HEK293 (cell line): Measurements from ENCODE around the gene AFF1.

Source experiments
- CTCF ChIA-PET: fragments of 350-600 bp; formaldehyde crosslinking; extraction: SDS; loops from one replicate; lab custom pipeline; 2021; ENCODE audit warnings: antibody characterized with exemption; lab: Yijun Ruan, JAX
- POLR2A ChIA-PET: fragments of 300-600 bp; formaldehyde crosslinking; extraction: SDS; loops from one replicate; lab custom pipeline; 2020; ENCODE audit warnings: antibody characterized with exemption, inconsistent platforms; lab: Yijun Ruan, JAX
- H3K27ac ChIP-seq: fragments of 200-500 bp; sonication (Bioruptor generic); 2 replicates; pipeline ENCODE4 v1.5.1; 2014; ENCODE audit warnings: low read depth, low read length, control low read depth, inconsistent platforms; ENCODE audit errors: extremely low read depth
- H3K36me3 ChIP-seq, 2 experiments: fragments of 200-500 bp in 1 of 2; sonication (Bioruptor generic) in 1 of 2; 1 replicate in 1 of 2; 2 replicates in 1 of 2; pipeline ENCODE4 v1.5.1; 2014 to 2017; ENCODE audit warnings: inconsistent platforms in 2 of 2, low read length in 2 of 2; ENCODE audit not compliant: control insufficient read depth in 2 of 2, insufficient read depth in 1 of 2
- H3K4me1 ChIP-seq: fragments of 200-500 bp; sonication (Bioruptor generic); 2 replicates; pipeline ENCODE4 v1.5.1; 2014; ENCODE audit warnings: mild to moderate bottlenecking, low read length, inconsistent platforms; ENCODE audit not compliant: control insufficient read depth, insufficient read depth
- H3K4me3 ChIP-seq: 2 replicates; pipeline ENCODE4 v1.5.1; 2011; ENCODE audit warnings: low read depth, mild to moderate bottlenecking, control low read depth, low read length, moderate library complexity
- H3K9me3 ChIP-seq: fragments of 200-500 bp; sonication (Bioruptor generic); 2 replicates; pipeline ENCODE4 v1.5.1; 2014; ENCODE audit warnings: low read depth, low read length, inconsistent platforms; ENCODE audit not compliant: control insufficient read depth, insufficient read depth
- GLI2 ChIP-seq: fragments of 450-650 bp; formaldehyde crosslinking; IDR thresholded peaks from 2 replicates; pipeline ENCODE4; 2017; ENCODE audit warnings: missing biosample characterization, missing genetic modification characterization, low read depth, borderline replicate concordance
- RBAK ChIP-seq: fragments of 450-650 bp; formaldehyde crosslinking; IDR thresholded peaks from 2 replicates; pipeline ENCODE4 v1.5.1; 2016; ENCODE audit warnings: missing biosample characterization, missing genetic modification characterization
- SP7 ChIP-seq: fragments of 450-650 bp; formaldehyde crosslinking; IDR thresholded peaks from 2 replicates; pipeline ENCODE4 v1.5.1; 2016; ENCODE audit warnings: missing biosample characterization, missing genetic modification characterization
- ZBTB21 ChIP-seq: fragments of 450-650 bp; formaldehyde crosslinking; IDR thresholded peaks from 2 replicates; pipeline ENCODE4 v1.5.1; 2017; ENCODE audit warnings: missing biosample characterization, missing genetic modification characterization
- ZFP3 ChIP-seq: fragments of 450-650 bp; formaldehyde crosslinking; IDR thresholded peaks from 2 replicates; pipeline ENCODE4 v1.5.1; 2016; ENCODE audit warnings: low read depth, missing biosample characterization, missing genetic modification characterization
- ZNF132 ChIP-seq: fragments of 450-650 bp; formaldehyde crosslinking; IDR thresholded peaks from 2 replicates; pipeline ENCODE4 v1.5.1; 2017; ENCODE audit warnings: missing biosample characterization, missing genetic modification characterization, borderline replicate concordance
- ZNF140 ChIP-seq: fragments of 450-650 bp; formaldehyde crosslinking; IDR thresholded peaks from 2 replicates; pipeline ENCODE4 v1.5.1; 2016; ENCODE audit warnings: missing biosample characterization, missing genetic modification characterization
- ZNF169 ChIP-seq: fragments of 450-650 bp; formaldehyde crosslinking; IDR thresholded peaks from 2 replicates; pipeline ENCODE4 v1.5.1; 2016; ENCODE audit warnings: missing biosample characterization, missing genetic modification characterization
- ZNF248 ChIP-seq: fragments of 450-650 bp; formaldehyde crosslinking; IDR thresholded peaks from 2 replicates; pipeline ENCODE4 v1.5.1; 2017; ENCODE audit warnings: missing biosample characterization, missing genetic modification characterization
- ZNF37A ChIP-seq: fragments of 450-650 bp; IDR thresholded peaks from 2 replicates; pipeline ENCODE4 v1.5.1; 2018; ENCODE audit warnings: missing biosample characterization, missing genetic modification characterization
- ZNF48 ChIP-seq: fragments of 450-650 bp; formaldehyde crosslinking; IDR thresholded peaks from 2 replicates; pipeline ENCODE4 v1.5.1; 2016; ENCODE audit warnings: missing biosample characterization, missing genetic modification characterization
- ZNF514 ChIP-seq: fragments of 450-650 bp; formaldehyde crosslinking; IDR thresholded peaks from 2 replicates; pipeline ENCODE4 v1.5.1; 2016; ENCODE audit warnings: missing biosample characterization, missing genetic modification characterization
- ZNF548 ChIP-seq: fragments of 450-650 bp; formaldehyde crosslinking; IDR thresholded peaks from 2 replicates; pipeline ENCODE4 v1.5.1; 2016; ENCODE audit warnings: missing biosample characterization, missing genetic modification characterization
- ZNF660 ChIP-seq: fragments of 450-650 bp; IDR thresholded peaks from 2 replicates; pipeline ENCODE4 v1.5.1; 2018; ENCODE audit warnings: missing biosample characterization, mild to moderate bottlenecking, missing genetic modification characterization
- ZNF707 ChIP-seq: fragments of 450-650 bp; formaldehyde crosslinking; IDR thresholded peaks from 2 replicates; pipeline ENCODE4 v1.5.1; 2016; ENCODE audit warnings: missing biosample characterization, missing genetic modification characterization
- ZNF768 ChIP-seq: fragments of 450-650 bp; formaldehyde crosslinking; IDR thresholded peaks from 2 replicates; pipeline ENCODE4 v1.5.1; 2018; ENCODE audit warnings: missing biosample characterization, mild to moderate bottlenecking, missing genetic modification characterization
- ZNF791 ChIP-seq: fragments of 450-650 bp; formaldehyde crosslinking; IDR thresholded peaks from 2 replicates; pipeline ENCODE4 v1.5.1; 2016; ENCODE audit warnings: missing biosample characterization, missing genetic modification characterization
- ZNF837 ChIP-seq: fragments of 450-650 bp; formaldehyde crosslinking; IDR thresholded peaks from 2 replicates; pipeline ENCODE4 v1.5.1; 2016; ENCODE audit warnings: missing biosample characterization, missing genetic modification characterization
- TF ChIP-seq, protein P1 (sequence below): fragments of 450-650 bp; formaldehyde crosslinking; IDR thresholded peaks from 2 replicates; pipeline ENCODE4 v1.5.1; 2016; ENCODE audit warnings: missing biosample characterization, missing genetic modification characterization, low read depth
- TF ChIP-seq, protein P2 (sequence below): sonication (generic); formaldehyde crosslinking; IDR thresholded peaks from 2 replicates; pipeline ENCODE4 v1.8.1; 2022; ENCODE audit warnings: mild to moderate bottlenecking, moderate library complexity, missing genetic modification reagents
- TF ChIP-seq, protein P3 (sequence below): fragments of 450-650 bp; formaldehyde crosslinking; IDR thresholded peaks from 2 replicates; pipeline ENCODE4 v1.5.1; 2017; ENCODE audit warnings: missing biosample characterization, missing genetic modification characterization
- TF ChIP-seq, protein P4 (sequence below): fragments of 450-650 bp; formaldehyde crosslinking; IDR thresholded peaks from 2 replicates; pipeline ENCODE4 v1.5.1; 2016; ENCODE audit warnings: missing biosample characterization, missing genetic modification characterization
- TF ChIP-seq, protein P5 (sequence below): fragments of 450-650 bp; formaldehyde crosslinking; IDR thresholded peaks from 2 replicates; pipeline ENCODE4 v1.5.1; 2016; ENCODE audit warnings: missing biosample characterization, missing genetic modification characterization
- TF ChIP-seq, protein P6 (sequence below): fragments of 450-650 bp; formaldehyde crosslinking; IDR thresholded peaks from 2 replicates; pipeline ENCODE4 v1.5.1; 2016; ENCODE audit warnings: missing biosample characterization, missing genetic modification characterization

AFF1 gene

DNA sequence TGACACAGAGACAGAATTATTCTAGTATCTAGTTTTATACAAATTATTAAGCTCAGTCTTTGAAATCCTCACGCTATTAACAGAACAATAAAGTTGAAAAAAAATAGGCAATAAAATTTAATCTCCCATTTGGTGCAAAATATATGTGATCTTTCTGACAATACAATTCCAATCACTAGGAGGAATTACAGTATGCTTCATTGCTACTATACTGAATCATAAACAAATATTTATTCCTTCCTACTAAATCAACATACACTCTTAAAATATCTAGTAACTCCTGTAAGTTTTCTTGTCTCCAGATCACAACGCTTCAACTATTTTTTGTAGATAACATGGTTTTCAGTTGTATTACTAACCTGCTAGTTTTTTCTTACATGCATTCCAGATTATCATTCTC lies 239.9 kb downstream of the AFF1 start (continued):
- TF ChIP-seq, protein P1, sequence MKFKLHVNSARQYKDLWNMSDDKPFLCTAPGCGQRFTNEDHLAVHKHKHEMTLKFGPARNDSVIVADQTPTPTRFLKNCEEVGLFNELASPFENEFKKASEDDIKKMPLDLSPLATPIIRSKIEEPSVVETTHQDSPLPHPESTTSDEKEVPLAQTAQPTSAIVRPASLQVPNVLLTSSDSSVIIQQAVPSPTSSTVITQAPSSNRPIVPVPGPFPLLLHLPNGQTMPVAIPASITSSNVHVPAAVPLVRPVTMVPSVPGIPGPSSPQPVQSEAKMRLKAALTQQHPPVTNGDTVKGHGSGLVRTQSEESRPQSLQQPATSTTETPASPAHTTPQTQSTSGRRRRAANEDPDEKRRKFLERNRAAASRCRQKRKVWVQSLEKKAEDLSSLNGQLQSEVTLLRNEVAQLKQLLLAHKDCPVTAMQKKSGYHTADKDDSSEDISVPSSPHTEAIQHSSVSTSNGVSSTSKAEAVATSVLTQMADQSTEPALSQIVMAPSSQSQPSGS (tag by site-specific recombination): no peak
- TF ChIP-seq, protein P2, sequence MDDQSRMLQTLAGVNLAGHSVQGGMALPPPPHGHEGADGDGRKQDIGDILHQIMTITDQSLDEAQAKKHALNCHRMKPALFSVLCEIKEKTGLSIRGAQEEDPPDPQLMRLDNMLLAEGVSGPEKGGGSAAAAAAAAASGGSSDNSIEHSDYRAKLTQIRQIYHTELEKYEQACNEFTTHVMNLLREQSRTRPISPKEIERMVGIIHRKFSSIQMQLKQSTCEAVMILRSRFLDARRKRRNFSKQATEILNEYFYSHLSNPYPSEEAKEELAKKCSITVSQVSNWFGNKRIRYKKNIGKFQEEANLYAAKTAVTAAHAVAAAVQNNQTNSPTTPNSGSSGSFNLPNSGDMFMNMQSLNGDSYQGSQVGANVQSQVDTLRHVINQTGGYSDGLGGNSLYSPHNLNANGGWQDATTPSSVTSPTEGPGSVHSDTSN (CRISPR knock-in tag): no peak

DNA sequence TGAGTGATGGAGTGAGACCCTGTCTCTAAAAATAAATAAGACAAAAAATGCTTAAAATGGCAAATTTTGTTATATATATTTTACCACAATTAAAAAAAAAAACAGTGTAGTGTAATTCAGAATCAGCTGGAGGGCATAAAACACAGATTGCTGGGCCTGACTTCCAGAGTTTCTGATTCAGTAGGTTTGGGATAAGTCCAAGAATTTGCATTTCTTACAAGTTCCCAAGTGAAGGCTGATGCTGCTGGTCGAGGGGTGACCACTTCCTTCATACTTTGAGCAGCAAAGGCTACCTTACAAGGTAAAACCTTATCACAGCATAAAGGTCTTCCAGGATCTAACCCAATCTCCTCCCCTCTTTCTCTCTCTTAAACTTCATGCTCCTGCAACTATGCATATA lies 244.9 kb downstream of the AFF1 start:
- CTCF ChIA-PET: no interaction called here
- no peak for TF ChIP-seq SP7 (tag by site-specific recombination)
- no peak for TF ChIP-seq ZNF791 (tag by site-specific recombination)
- no peak for TF ChIP-seq ZNF707 (tag by site-specific recombination)
- no peak for TF ChIP-seq GLI2 (tag by site-specific recombination)
- no peak for TF ChIP-seq ZNF48 (tag by site-specific recombination)
- TF ChIP-seq ZNF169: no peak
- TF ChIP-seq ZNF132: no peak
- TF ChIP-seq ZNF514 (tag by site-specific recombination): no peak
- no peak for TF ChIP-seq ZNF768 (tag by site-specific recombination)
- no peak for TF ChIP-seq ZNF660 (tag by site-specific recombination)
- no peak for TF ChIP-seq RBAK
- no peak for TF ChIP-seq ZNF37A (tag by site-specific recombination)
- TF ChIP-seq ZNF548 (tag by site-specific recombination): no peak
- TF ChIP-seq, protein P3, sequence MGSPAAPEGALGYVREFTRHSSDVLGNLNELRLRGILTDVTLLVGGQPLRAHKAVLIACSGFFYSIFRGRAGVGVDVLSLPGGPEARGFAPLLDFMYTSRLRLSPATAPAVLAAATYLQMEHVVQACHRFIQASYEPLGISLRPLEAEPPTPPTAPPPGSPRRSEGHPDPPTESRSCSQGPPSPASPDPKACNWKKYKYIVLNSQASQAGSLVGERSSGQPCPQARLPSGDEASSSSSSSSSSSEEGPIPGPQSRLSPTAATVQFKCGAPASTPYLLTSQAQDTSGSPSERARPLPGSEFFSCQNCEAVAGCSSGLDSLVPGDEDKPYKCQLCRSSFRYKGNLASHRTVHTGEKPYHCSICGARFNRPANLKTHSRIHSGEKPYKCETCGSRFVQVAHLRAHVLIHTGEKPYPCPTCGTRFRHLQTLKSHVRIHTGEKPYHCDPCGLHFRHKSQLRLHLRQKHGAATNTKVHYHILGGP (tag by site-specific recombination): no peak
- TF ChIP-seq ZFP3: no peak
- TF ChIP-seq, protein P4, sequence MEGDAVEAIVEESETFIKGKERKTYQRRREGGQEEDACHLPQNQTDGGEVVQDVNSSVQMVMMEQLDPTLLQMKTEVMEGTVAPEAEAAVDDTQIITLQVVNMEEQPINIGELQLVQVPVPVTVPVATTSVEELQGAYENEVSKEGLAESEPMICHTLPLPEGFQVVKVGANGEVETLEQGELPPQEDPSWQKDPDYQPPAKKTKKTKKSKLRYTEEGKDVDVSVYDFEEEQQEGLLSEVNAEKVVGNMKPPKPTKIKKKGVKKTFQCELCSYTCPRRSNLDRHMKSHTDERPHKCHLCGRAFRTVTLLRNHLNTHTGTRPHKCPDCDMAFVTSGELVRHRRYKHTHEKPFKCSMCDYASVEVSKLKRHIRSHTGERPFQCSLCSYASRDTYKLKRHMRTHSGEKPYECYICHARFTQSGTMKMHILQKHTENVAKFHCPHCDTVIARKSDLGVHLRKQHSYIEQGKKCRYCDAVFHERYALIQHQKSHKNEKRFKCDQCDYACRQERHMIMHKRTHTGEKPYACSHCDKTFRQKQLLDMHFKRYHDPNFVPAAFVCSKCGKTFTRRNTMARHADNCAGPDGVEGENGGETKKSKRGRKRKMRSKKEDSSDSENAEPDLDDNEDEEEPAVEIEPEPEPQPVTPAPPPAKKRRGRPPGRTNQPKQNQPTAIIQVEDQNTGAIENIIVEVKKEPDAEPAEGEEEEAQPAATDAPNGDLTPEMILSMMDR (tag by site-specific recombination): no peak
- TF ChIP-seq, all 188 proteins: peak for 0
- H3K4me1 ChIP-seq: no peaks in the 10 kb centered on the region
- no peaks in the 10 kb centered on the region for H3K9me3 ChIP-seq
- H3K4me3 ChIP-seq: no peak overlapping the region
- no peak overlapping the region for H3K27ac ChIP-seq
- POLR2A ChIA-PET: no interaction called here
- peaks cover 0 to 9% of the 10 kb centered on the region in 2 experiments; a peak in 2 of 3 replicates for H3K36me3 ChIP-seq

DNA sequence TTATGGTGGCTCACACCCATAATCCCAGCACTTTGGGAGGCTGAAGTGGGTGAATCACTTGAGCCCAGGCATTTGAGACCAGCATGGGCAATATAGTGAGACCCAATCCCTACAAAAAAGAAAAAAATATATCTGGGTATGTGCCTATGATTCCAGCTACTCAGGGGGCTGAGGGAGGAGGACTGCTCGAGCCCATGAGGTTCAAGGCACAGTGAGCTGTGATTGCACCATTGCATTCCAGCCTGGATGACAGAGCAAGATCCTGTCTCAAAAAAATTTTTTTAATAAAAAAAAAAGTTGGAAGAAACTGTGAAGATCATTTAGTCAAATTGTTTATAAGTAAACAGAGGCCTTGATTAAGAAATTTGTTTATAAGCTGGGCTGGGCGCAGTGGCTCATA lies 246.0 kb downstream of the AFF1 start:
- CTCF ChIA-PET: no interaction called here
- TF ChIP-seq ZNF248 (tag by site-specific recombination) (no peak), ZNF837 (tag by site-specific recombination) (no peak), ZBTB21 (tag by site-specific recombination) (no peak), ZNF140 (no peak)
- TF ChIP-seq, protein P5, sequence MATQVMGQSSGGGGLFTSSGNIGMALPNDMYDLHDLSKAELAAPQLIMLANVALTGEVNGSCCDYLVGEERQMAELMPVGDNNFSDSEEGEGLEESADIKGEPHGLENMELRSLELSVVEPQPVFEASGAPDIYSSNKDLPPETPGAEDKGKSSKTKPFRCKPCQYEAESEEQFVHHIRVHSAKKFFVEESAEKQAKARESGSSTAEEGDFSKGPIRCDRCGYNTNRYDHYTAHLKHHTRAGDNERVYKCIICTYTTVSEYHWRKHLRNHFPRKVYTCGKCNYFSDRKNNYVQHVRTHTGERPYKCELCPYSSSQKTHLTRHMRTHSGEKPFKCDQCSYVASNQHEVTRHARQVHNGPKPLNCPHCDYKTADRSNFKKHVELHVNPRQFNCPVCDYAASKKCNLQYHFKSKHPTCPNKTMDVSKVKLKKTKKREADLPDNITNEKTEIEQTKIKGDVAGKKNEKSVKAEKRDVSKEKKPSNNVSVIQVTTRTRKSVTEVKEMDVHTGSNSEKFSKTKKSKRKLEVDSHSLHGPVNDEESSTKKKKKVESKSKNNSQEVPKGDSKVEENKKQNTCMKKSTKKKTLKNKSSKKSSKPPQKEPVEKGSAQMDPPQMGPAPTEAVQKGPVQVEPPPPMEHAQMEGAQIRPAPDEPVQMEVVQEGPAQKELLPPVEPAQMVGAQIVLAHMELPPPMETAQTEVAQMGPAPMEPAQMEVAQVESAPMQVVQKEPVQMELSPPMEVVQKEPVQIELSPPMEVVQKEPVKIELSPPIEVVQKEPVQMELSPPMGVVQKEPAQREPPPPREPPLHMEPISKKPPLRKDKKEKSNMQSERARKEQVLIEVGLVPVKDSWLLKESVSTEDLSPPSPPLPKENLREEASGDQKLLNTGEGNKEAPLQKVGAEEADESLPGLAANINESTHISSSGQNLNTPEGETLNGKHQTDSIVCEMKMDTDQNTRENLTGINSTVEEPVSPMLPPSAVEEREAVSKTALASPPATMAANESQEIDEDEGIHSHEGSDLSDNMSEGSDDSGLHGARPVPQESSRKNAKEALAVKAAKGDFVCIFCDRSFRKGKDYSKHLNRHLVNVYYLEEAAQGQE: no peak
- TF ChIP-seq, protein P6, sequence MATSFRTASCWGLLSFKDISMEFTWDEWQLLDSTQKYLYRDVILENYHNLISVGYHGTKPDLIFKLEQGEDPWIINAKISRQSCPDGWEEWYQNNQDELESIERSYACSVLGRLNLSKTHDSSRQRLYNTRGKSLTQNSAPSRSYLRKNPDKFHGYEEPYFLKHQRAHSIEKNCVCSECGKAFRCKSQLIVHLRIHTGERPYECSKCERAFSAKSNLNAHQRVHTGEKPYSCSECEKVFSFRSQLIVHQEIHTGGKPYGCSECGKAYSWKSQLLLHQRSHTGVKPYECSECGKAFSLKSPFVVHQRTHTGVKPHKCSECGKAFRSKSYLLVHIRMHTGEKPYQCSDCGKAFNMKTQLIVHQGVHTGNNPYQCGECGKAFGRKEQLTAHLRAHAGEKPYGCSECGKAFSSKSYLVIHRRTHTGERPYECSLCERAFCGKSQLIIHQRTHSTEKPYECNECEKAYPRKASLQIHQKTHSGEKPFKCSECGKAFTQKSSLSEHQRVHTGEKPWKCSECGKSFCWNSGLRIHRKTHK (tag by site-specific recombination): no peak

More for the DNA sequence above, 246.0 kb downstream of the AFF1 start:
- H3K27ac ChIP-seq: no peak overlapping the region
- peaks cover 0 to 9% of the 10 kb centered on the region in 2 experiments; a peak in 2 of 3 replicates for H3K36me3 ChIP-seq
- H3K4me3 ChIP-seq: no peak overlapping the region
- no peaks in the 10 kb centered on the region for H3K9me3 ChIP-seq
- no peaks in the 10 kb centered on the region for H3K4me1 ChIP-seq
- POLR2A ChIA-PET: no interaction called here
